Measurements from ENCODE around the gene ZSCAN1. TPM values are rescaled to one million over a fixed set of nuclear protein-coding genes. Genes with fewer than 3 reads are reported as not detected.
"Not testable (repeated sequence)": the region's sequence is repeated elsewhere in the genome, so short reads cannot be mapped to it uniquely, and the experiment has no call there.

ZSCAN1 gene
- polyA plus RNA-seq (ENCODE audit: insufficient read length in 3 of 3), result 1 to 10 TPM; 2.0 to 2.9 (median 2.5) TPM

GRCh38 chr19:58033741-58034476 is at the start of gene ZSCAN1:
Gene ZSCAN1, plus strand, starts transcription at chr19:58034025. Its CDS starts 3,812 bp downstream, at chr19:58037837.
- peak; percentile 82 to 93 (median 87) for DNase-seq (ENCODE audit: low read depth in 3 of 3, low spot score in 2 of 3)

GRCh38 chr19:57992841-57993240 is 41.0 kb upstream of the ZSCAN1 start:
- no peak for DNase-seq (ENCODE audit: low read depth in 3 of 3, low spot score in 2 of 3)

- DNase-seq (ENCODE audit: low read depth in 3 of 3, low spot score in 2 of 3), result no peak
These were observed 33.1 kb upstream of the ZSCAN1 start for GRCh38 chr19:58000677-58001076.

- peak in 1 of 3 donors; percentile 19 for DNase-seq (ENCODE audit: low read depth in 3 of 3, low spot score in 2 of 3)
These were observed 31.9 kb upstream of the ZSCAN1 start for GRCh38 chr19:58001895-58002369.

GRCh38 chr19:58002384-58003173 is 31.2 kb upstream of the ZSCAN1 start, which contains the start of gene ZNF606:
Gene ZNF606, minus strand, starts transcription at chr19:58002820. Its CDS starts 1,501 bp downstream, at chr19:58001319.
- DNase-seq (ENCODE audit: low read depth in 3 of 3, low spot score in 2 of 3), result peak; percentile 74 to 77 (median 75)

GRCh38 chr19:58003174-58003828 is 30.5 kb upstream of the ZSCAN1 start:
- DNase-seq (ENCODE audit: low read depth in 3 of 3, low spot score in 2 of 3), result peak in 1 of 3 donors; percentile 4

- DNase-seq (ENCODE audit: low read depth in 3 of 3, low spot score in 2 of 3), result no peak
These were observed 26.5 kb upstream of the ZSCAN1 start for GRCh38 chr19:58007285-58007684.

- not testable (repeated sequence) for DNase-seq (ENCODE audit: low read depth in 3 of 3, low spot score in 2 of 3)
These were observed 24.9 kb upstream of the ZSCAN1 start for GRCh38 chr19:58008877-58009276.

GRCh38 chr19:58009301-58009665 is 24.5 kb upstream of the ZSCAN1 start:
- DNase-seq (ENCODE audit: low read depth in 3 of 3, low spot score in 2 of 3), result no peak

- DNase-seq (ENCODE audit: low read depth in 3 of 3, low spot score in 2 of 3), result peak; percentile 75 to 92 (median 85)
These were observed 24.0 kb upstream of the ZSCAN1 start for GRCh38 chr19:58009666-58010301.

GRCh38 chr19:58010507-58010906 is 23.3 kb upstream of the ZSCAN1 start:
- DNase-seq (ENCODE audit: low read depth in 3 of 3, low spot score in 2 of 3), result no peak

GRCh38 chr19:58014141-58014540 is 19.7 kb upstream of the ZSCAN1 start:
- no peak for DNase-seq (ENCODE audit: low read depth in 3 of 3, low spot score in 2 of 3)

- DNase-seq (ENCODE audit: low read depth in 3 of 3, low spot score in 2 of 3), result no peak
These were observed 13.7 kb upstream of the ZSCAN1 start for GRCh38 chr19:58020129-58020528.

- DNase-seq (ENCODE audit: low read depth in 3 of 3, low spot score in 2 of 3), result peak in 2 of 3 donors; percentile 61 to 72
These were observed 12.1 kb upstream of the ZSCAN1 start for GRCh38 chr19:58021541-58022282.

GRCh38 chr19:58022283-58022660 is 11.6 kb upstream of the ZSCAN1 start:
- no peak for DNase-seq (ENCODE audit: low read depth in 3 of 3, low spot score in 2 of 3)

- no peak for DNase-seq (ENCODE audit: low read depth in 3 of 3, low spot score in 2 of 3)
These were observed 9.2 kb upstream of the ZSCAN1 start for GRCh38 chr19:58024661-58025060.

- no peak for DNase-seq (ENCODE audit: low read depth in 3 of 3, low spot score in 2 of 3)
These were observed 610 bp downstream of the ZSCAN1 start for GRCh38 chr19:58034477-58034793.

- no peak for DNase-seq (ENCODE audit: low read depth in 3 of 3, low spot score in 2 of 3)
These were observed 2.0 kb downstream of the ZSCAN1 start for GRCh38 chr19:58035863-58036262.

- no peak for DNase-seq (ENCODE audit: low read depth in 3 of 3, low spot score in 2 of 3)
These were observed 4.3 kb downstream of the ZSCAN1 start for GRCh38 chr19:58037927-58038687.

All from right renal cortex interstitium (tissue), 3 donors.